Measurements from ENCODE around the gene MRPL18.

The MRPL18 gene

DNA sequence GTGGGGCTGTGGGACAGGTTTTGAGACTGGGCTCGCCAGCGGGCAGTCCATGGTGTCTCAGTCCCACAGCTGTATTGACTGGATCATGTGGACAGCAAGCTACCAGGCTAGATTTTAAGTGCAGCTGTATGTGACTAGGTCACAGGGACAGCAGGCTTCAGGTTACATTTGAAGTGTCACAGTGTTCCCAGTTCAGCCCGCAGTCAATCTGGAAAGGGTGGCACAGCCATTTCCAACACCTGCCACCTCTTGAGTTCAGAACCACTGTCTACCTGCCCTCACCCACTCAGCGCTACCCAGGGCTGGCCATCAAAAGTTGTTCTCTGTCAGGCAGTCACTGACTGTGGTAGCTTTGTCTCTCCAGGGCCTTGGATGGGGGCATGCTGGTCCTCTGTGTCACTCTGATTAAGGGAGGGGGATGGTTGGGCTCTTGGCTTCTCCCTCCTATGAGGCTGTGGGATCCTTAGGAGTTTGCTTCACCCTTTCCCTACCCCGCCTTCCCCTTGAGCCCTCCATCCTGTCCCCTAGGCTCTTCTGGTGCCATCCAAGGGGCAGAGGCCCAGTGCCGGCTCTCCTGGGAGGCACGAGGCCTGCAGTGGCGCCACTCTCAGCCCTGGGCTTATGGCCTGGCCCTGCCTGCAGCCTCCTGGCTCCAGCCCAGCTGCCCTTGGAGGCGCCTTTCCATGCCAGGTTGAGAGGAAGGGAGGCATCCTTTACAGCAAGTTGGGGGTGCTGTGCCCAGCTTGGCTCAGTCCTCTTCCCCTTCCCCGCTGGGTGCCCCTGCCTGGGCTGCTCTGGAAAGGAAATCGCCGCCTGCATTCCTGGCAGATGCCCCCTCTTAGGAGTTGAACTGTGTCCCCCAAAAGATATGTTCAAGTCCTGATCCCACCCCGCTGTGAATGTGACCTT, 54.7 kb downstream of the MRPL18 start:
- DNase-seq: no peak
